Measurements from ENCODE around the gene MBOAT1. TPM values are rescaled to one million over a fixed set of nuclear protein-coding genes. Genes with fewer than 3 reads are reported as not detected.

Gene MBOAT1
- polyA plus RNA-seq, 3 donors from 2014 or later = 0.14 to 0.76 TPM; not detected in 1

DNA sequence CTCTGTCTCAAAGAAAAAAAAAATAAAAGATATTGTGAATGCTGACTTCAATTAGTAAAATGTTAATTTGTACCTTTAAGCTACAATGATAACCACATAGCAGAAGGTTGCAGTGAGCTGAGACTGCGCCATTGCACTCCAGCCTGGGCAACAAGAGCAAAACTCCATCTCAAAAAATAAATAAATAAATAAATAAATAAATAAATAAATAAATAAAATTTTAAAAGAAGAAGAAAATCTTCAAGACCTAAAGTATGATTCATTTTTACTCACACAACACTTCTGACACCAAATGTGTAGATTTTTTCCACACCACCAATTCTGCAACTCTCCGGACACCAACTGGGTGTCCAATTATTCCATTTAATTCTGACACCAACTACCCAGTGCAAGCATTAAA, 28.8 kb upstream of the MBOAT1 start:
- Mint-ChIP-seq H3K4me1 (peaks cover 17 to 19% of the 10 kb centered on the region in 2 donors), H3K27ac (no peak overlapping the region), H3K9me3 (no peaks in the 10 kb centered on the region), H3K4me3 (no peak overlapping the region), H3K36me3 (no peaks in the 10 kb centered on the region), H3K27me3 (ENCODE audit: low read depth in 3 of 3) (peaks cover 0 to 1% (median 0%) of the 10 kb centered on the region in 3 donors)
- DNase-seq = no peak

- peaks cover 0 to under 1% (median 0%) of the 10 kb centered on the region in 3 donors for H3K27me3 Mint-ChIP-seq (ENCODE audit: low read depth in 3 of 3)
- H3K4me1 Mint-ChIP-seq = peaks cover 20 to 28% of the 10 kb centered on the region in 2 donors
- H3K9me3 Mint-ChIP-seq = no peaks in the 10 kb centered on the region
- peak overlapping the region in 1 of 6 donors; percentile 57 for H3K27ac Mint-ChIP-seq
- H3K4me3 Mint-ChIP-seq = no peak overlapping the region
- DNase-seq = no peak
- H3K36me3 Mint-ChIP-seq = no peaks in the 10 kb centered on the region
Observed at GRCh38 chr6:20238688-20239587, 26.7 kb upstream of the MBOAT1 start.

GRCh38 chr6:20237677-20238460, 25.6 kb upstream of the MBOAT1 start:
- Mint-ChIP-seq H3K36me3 (no peaks in the 10 kb centered on the region), H3K9me3 (no peaks in the 10 kb centered on the region), H3K4me1 (peaks cover 20 to 28% of the 10 kb centered on the region in 2 donors), H3K27ac (no peak overlapping the region), H3K27me3 (ENCODE audit: low read depth in 3 of 3) (peaks cover 0 to 4% (median 0%) of the 10 kb centered on the region in 3 donors), H3K4me3 (no peak overlapping the region)
- DNase-seq = no peak

- H3K4me1 Mint-ChIP-seq = peaks cover 20 to 28% of the 10 kb centered on the region in 2 donors
- no peak overlapping the region for H3K4me3 Mint-ChIP-seq
- H3K9me3 Mint-ChIP-seq = no peaks in the 10 kb centered on the region
- DNase-seq = no peak
- no peaks in the 10 kb centered on the region for H3K36me3 Mint-ChIP-seq
- H3K27ac Mint-ChIP-seq = no peak overlapping the region
- peaks cover 0 to 4% (median 0%) of the 10 kb centered on the region in 3 donors for H3K27me3 Mint-ChIP-seq (ENCODE audit: low read depth in 3 of 3)
Observed at GRCh38 chr6:20236909-20237600, 24.8 kb upstream of the MBOAT1 start.

GRCh38 chr6:20236344-20236743, 24.1 kb upstream of the MBOAT1 start:
- Mint-ChIP-seq H3K36me3 (no peaks in the 10 kb centered on the region), H3K9me3 (no peaks in the 10 kb centered on the region), H3K27ac (peak overlapping the region in 1 of 6 donors; percentile 41), H3K27me3 (ENCODE audit: low read depth in 3 of 3) (peaks cover 0 to 4% (median 0%) of the 10 kb centered on the region in 3 donors), H3K4me1 (peaks cover 20 to 28% of the 10 kb centered on the region in 2 donors), H3K4me3 (peak overlapping the region in 1 of 5 donors; percentile 14)
- DNase-seq = no peak

DNA sequence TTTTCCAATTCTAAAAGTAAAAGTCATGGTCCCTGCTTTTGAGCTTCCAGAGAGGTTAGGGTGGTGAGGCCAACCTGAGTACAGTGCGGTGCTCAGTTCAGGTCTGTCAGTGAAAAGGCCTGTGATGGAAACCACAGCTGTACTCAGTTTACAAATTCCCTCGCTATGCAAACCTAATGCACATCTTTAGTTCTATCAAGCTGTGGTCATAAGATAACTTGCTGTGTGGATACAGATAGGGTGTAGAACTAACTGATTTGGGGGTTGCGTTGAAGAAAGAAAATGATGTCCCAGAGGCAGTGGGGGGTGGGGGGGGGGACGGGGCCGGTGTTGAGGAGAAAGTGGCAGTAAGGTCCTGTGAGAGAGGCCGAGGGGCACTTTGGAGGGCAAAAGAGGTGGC, 22.8 kb upstream of the MBOAT1 start:
- no peak for DNase-seq
- H3K4me3 Mint-ChIP-seq = no peak overlapping the region
- peaks cover 20 to 28% of the 10 kb centered on the region in 2 donors for H3K4me1 Mint-ChIP-seq
- peaks cover 0 to 4% (median 0%) of the 10 kb centered on the region in 3 donors for H3K27me3 Mint-ChIP-seq (ENCODE audit: low read depth in 3 of 3)
- no peak overlapping the region for H3K27ac Mint-ChIP-seq
- no peaks in the 10 kb centered on the region for H3K9me3 Mint-ChIP-seq
- no peaks in the 10 kb centered on the region for H3K36me3 Mint-ChIP-seq

DNA sequence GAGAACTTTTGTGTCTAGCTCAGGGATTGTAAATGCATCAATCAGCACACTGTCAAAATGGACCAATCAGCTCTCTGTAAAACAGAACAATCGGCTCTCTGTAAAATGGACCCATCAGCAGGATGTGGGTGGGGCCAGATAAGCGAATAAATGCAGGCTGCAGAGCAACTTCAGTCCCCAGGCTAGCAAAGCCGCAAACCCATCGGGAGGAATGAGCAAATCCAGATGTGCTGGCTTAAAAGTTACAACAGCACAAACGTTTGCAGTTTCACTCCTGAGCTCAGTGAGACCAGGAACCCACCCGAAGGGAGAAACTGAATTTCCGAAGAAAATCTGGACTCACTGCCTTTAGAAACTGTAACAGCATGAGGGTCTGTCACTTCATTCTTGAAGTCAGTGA, 21.9 kb upstream of the MBOAT1 start:
- Mint-ChIP-seq H3K4me1 (peaks cover 20 to 28% of the 10 kb centered on the region in 2 donors), H3K36me3 (no peaks in the 10 kb centered on the region), H3K27ac (no peak overlapping the region), H3K4me3 (no peak overlapping the region), H3K27me3 (ENCODE audit: low read depth in 3 of 3) (peaks cover 0 to 4% (median 0%) of the 10 kb centered on the region in 3 donors), H3K9me3 (no peaks in the 10 kb centered on the region)
- no peak for DNase-seq

DNA sequence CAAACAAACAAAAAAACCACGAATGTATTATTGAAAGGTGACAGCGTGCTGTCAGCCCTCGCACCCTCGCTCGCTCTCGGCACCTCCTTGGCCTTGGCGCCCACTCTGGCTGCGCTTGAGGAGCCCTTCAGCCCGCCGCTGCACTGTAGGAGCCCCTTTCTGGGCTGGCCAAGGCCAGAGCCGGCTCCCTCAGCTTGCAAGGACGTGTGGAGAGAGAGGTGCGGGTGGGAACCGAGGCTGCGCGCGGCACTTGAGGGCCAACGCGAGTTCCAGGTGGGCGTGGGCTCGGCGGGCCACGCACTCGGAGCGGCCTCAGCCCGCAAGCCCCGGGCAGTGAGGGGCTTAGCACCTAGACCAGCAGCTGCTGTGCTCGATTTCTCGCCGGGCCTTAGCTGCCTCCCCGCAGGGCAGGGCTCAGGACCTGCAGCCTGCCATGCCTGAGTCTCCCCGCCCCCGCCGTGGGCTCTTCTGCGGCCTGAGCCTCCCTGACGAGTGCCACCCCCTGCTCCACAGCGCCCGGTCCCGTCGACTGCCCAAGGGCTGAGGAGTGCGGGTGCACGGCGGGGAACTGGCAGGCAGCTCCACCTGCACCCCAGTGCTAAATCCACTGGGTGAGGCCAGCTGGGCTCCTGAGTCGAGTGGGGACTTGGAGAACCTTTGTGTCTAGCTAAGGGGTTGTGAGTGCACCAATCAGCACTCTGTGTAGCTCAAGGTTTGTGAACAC, 20.9 kb upstream of the MBOAT1 start:
- DNase-seq = no peak
- peaks cover 20 to 27% of the 10 kb centered on the region in 2 donors for H3K4me1 Mint-ChIP-seq
- H3K27ac Mint-ChIP-seq = no peak overlapping the region
- no peaks in the 10 kb centered on the region for H3K36me3 Mint-ChIP-seq
- H3K27me3 Mint-ChIP-seq (ENCODE audit: low read depth in 3 of 3) = peaks cover 0 to 4% (median 3%) of the 10 kb centered on the region in 3 donors
- H3K4me3 Mint-ChIP-seq = no peak overlapping the region
- H3K9me3 Mint-ChIP-seq = no peaks in the 10 kb centered on the region

DNA sequence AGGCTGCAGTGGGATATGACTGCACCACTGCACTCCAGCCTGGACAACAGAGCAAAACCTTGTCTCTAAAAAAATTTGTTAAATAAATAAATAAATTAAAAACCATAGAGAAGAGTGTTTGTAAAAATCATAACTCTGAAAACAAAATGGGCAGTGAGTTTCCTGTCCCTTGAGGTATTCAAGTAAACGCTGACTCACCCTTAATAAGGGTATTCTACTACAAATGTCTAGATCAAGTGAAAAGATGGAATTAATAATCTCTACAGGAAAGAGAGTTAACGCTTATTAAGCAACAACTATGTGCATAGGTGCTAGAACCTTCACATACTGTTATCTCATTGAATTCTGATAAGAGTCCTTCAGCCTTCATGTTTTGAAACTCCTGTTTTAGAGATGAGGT, 19.9 kb upstream of the MBOAT1 start:
- H3K27me3 Mint-ChIP-seq (ENCODE audit: low read depth in 3 of 3) = peaks cover 0 to 4% (median 3%) of the 10 kb centered on the region in 3 donors
- H3K27ac Mint-ChIP-seq = no peak overlapping the region
- H3K4me1 Mint-ChIP-seq = peaks cover 14 to 20% of the 10 kb centered on the region in 2 donors
- no peaks in the 10 kb centered on the region for H3K9me3 Mint-ChIP-seq
- DNase-seq = no peak
- H3K36me3 Mint-ChIP-seq = no peaks in the 10 kb centered on the region
- no peak overlapping the region for H3K4me3 Mint-ChIP-seq

DNA sequence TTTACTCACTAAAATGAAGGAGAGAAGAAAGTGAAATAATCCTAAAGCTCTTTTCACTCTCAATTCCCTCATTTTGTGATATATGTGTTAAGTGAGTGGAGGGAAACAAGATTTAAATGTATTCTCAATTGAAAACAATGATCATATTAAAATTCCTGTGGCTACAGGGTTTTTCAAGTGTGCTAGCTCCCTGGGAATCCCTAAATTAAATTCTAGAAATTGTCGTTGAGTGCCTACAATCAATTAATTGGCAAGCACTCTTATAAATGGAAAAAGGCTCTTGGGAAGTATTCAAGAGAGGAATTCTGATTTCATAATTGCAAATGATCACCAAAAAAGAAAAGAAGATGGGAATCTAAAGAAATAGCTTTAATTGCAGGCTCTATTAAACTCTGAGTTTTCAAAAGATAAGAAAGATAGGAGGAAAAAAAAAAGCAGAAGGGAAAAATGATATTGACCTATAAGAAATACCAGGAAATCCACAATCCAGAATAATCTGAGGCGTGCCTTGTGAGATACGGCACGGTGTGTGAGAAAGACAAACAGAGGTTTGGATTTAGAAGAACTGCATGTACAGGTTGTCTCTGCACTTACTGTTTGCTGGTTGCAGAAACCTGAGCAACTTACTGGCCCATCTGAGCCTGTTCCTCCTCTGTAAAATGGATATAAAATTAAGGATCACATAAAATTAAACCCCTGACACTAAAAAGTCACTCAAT, 18.3 kb upstream of the MBOAT1 start:
- Mint-ChIP-seq H3K36me3 (no peaks in the 10 kb centered on the region), H3K9me3 (no peaks in the 10 kb centered on the region), H3K4me3 (no peak overlapping the region), H3K27ac (no peak overlapping the region), H3K4me1 (peaks cover 1 to 4% of the 10 kb centered on the region in 2 donors), H3K27me3 (ENCODE audit: low read depth in 3 of 3) (peaks cover 0 to 6% (median 3%) of the 10 kb centered on the region in 3 donors)
- no peak for DNase-seq

DNA sequence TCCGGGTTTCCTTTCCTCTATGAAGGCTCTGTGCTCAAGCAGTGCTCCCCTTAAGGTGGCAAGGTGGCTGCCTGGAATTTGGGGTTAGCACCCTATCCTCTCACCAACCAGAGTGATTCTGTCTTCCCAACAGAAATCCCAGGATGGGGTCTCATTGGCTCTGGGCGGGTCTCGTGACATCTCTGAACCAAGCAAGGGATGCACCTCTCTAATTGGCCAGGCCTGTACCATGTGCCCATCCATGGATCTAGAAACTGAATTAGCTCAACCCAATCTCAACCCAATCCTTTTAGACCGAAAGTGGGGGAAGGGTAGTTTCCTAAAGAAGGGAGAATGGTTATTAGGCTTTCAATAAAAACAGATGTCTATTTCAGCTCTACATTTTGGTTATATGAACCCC, 17.6 kb upstream of the MBOAT1 start:
- Mint-ChIP-seq H3K27me3 (ENCODE audit: low read depth in 3 of 3) (peaks cover 0 to 6% (median 3%) of the 10 kb centered on the region in 3 donors), H3K36me3 (no peaks in the 10 kb centered on the region), H3K9me3 (no peaks in the 10 kb centered on the region), H3K4me1 (no peaks in the 10 kb centered on the region), H3K4me3 (no peak overlapping the region), H3K27ac (no peak overlapping the region)
- DNase-seq = no peak

DNA sequence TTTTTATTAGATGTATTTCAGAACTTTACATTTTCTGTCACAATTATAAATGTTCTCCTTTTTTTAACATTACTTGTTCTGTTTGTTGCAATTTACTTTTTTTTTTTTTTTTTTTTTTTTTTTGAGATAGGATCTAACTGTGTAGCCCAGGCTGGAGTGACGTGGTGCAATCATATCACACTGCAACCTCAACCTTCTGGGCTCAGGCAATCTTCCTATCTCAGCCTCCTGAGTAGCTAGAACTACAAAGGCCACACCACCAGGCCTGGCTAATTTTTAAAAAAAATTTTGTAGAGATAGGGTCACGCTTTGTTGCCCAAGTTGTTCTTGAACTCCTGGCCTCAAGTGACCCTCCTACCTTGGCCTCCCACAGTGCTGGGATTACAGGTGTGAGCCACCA, 15.1 kb upstream of the MBOAT1 start:
- no peak for DNase-seq
- Mint-ChIP-seq H3K9me3 (no peaks in the 10 kb centered on the region), H3K4me3 (no peak overlapping the region), H3K27ac (no peak overlapping the region), H3K4me1 (no peaks in the 10 kb centered on the region), H3K27me3 (ENCODE audit: low read depth in 3 of 3) (peaks cover 0 to 4% (median 3%) of the 10 kb centered on the region in 3 donors), H3K36me3 (no peaks in the 10 kb centered on the region)

DNA sequence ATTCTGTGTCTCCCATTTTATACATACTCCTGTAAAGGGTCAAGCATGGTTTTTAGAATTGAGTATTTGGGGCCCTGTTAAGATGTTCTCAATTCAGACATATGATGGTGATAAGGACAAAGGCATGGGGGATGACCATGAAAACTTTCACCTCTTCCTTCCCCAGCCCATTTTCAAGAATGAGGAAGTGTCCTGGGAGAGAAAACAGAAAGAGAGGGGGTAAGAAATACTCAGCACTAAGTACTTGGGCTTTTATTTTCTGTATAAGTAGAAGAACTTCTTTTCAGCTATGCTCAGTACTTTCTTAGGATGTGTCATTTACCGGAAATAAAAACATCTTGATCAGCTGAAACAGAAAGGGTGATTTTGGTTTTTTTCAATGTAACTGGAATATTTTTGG, 10.9 kb upstream of the MBOAT1 start:
- no peaks in the 10 kb centered on the region for H3K36me3 Mint-ChIP-seq
- H3K4me3 Mint-ChIP-seq = no peak overlapping the region
- H3K9me3 Mint-ChIP-seq = no peaks in the 10 kb centered on the region
- no peak overlapping the region for H3K27ac Mint-ChIP-seq
- no peaks in the 10 kb centered on the region for H3K4me1 Mint-ChIP-seq
- no peak for DNase-seq
- peaks cover 0 to 4% (median 3%) of the 10 kb centered on the region in 3 donors for H3K27me3 Mint-ChIP-seq (ENCODE audit: low read depth in 3 of 3)
